Right lobe of liver (tissue), 6 donors: ENCODE results near the gene RIC8A. TPM values are rescaled to one million over a fixed set of nuclear protein-coding genes. Genes with fewer than 3 reads are reported as not detected.

Experiments
- ATAC-seq, 4 donors: fragments of 200-7000 bp; cut with Tn5 transposase; one replicate each; pipeline ENCODE4 v1.9.1; 2020; ENCODE audit warnings: mild to moderate bottlenecking in 4 of 4, moderate library complexity in 4 of 4
- DNase-seq, 3 donors: peaks; one replicate each; pipeline ENCODE4 v3.0.0-alpha.2; 2020
- H3K27ac ChIP-seq, 3 donors: fragments of 200-600 bp; one replicate each; pipeline ENCODE4 v1.8.0; 2022
- H3K27me3 ChIP-seq, 2 donors: fragments of 200-600 bp; one replicate each; pipeline ENCODE4 v1.8.0; 2022
- H3K36me3 ChIP-seq, 4 donors: fragments of 200-600 bp; sonication (generic) in 1 of 4; one replicate each; pipeline versions ENCODE4 v1.5.1 to v1.8.0; 2017 to 2022; ENCODE audit warnings: control low read depth in 1 of 4
- H3K4me1 ChIP-seq, 4 donors: fragments of 200-600 bp; sonication (generic) in 1 of 4; one replicate each; pipeline versions ENCODE4 v1.5.1 to v1.8.0; 2017 to 2022; ENCODE audit warnings: control low read depth in 1 of 4
- H3K4me3 ChIP-seq, 3 donors: fragments of 200-600 bp; one replicate each; pipeline ENCODE4 v1.8.0; 2022
- H3K9me3 ChIP-seq, 4 donors: fragments of 200-600 bp; sonication (generic) in 1 of 4; one replicate each; pipeline versions ENCODE4 v1.5.1 to v1.8.0; 2017 to 2022; ENCODE audit warnings: control low read depth in 1 of 4
- CTCF ChIP-seq, 4 donors: fragments of 200-600 bp in 3 of 4; fragments of 450-650 bp in 1 of 4; IDR thresholded peaks; one replicate each; pipeline versions ENCODE4 v1.5.1 to v1.8.0; 2016 to 2022; ENCODE audit warnings: antibody characterized with exemption in 4 of 4, mild to moderate bottlenecking in 2 of 4
- POLR2A ChIP-seq: fragments of 450-650 bp; IDR thresholded peaks from one replicate; pipeline ENCODE4 v1.6.1; 2017; ENCODE audit warnings: antibody characterized with exemption, mild to moderate bottlenecking
- WGBS: methylation state at CpG from one replicate; pipeline ENCODE4 v1.1.6; 2018; ENCODE audit warnings: low coverage, low lambda C conversion rate; ENCODE audit not compliant: insufficient coverage; ENCODE audit errors: missing lambda C conversion rate; 5-methylcytosine and 5-hydroxymethylcytosine counted together
- intact Hi-C, 2 donors: fragments of 100-400 bp; cut with DNase I; formaldehyde crosslinking; loops; one replicate each; pipeline versions ENCODE4 v1.11.2 to v1.14.1; 2022
- total RNA-seq, 6 experiments: library from RNA; depleted of rRNA in 2 of 6; stranded (reverse); fragments of >200 nt in 2 of 6; fragmentation: NEBNext Ultra II Directional in 3 of 6; extraction: Animal tissue kit (Norgen Biotek cat#: 25700) in 3 of 6; gene quantifications; one replicate each; pipeline versions ENCODE4 v1.1.0 to v1.2.4, GENCODE V29; 2016 to 2023
- donor health status: DM: no; HTN: yes; CAD: no.
- donor health status: DM: no; HTN: no; CAD: no.
- donor health status: DM: no; HTN: no; CAD: no.
- donor health status: DM: no; HTN: yes; CAD: no.
- donor health status: DM: no; HTN: yes; CAD: no.

The RIC8A gene
- total RNA-seq, 6 experiments from 2014 or later, result 29.7 to 54.0 (median 32.4) TPM

- DNase-seq, result peak in 1 of 3 donors; percentile 70
- H3K4me1 ChIP-seq, result peaks cover 0 to 25% (median 13%) of the 10 kb centered on the region in 4 donors
- TF ChIP-seq POLR2A (no peak), CTCF (IDR thresholded peaks at IDR 0.05) (no peak)
Observed at GRCh38 chr11:207863-208180, 314 bp downstream of the RIC8A start.

GRCh38 chr11:208181-208916, 841 bp downstream of the RIC8A start:
- TF ChIP-seq POLR2A (peak; percentile 90), CTCF (IDR thresholded peaks at IDR 0.05) (no peak)
- peak overlapping the region; percentile 90 to 99 (median 95) for H3K4me3 ChIP-seq
- no peaks in the 10 kb centered on the region for H3K9me3 ChIP-seq
- H3K27ac ChIP-seq, result peak overlapping the region; percentile 94 to 99 (median 98)
- ATAC-seq (peak; percentile 71 to 76 (median 72)), DNase-seq (peak; percentile 87 to 88 (median 87))
- H3K27me3 ChIP-seq, result no peaks in the 10 kb centered on the region
- WGBS, result under 1% methylated on average over 27 of the region's 57 CpGs
- peaks cover 0 to 54% (median 11%) of the 10 kb centered on the region in 4 donors for H3K36me3 ChIP-seq
- peaks cover 0 to 25% (median 13%) of the 10 kb centered on the region in 4 donors for H3K4me1 ChIP-seq
- intact Hi-C loops, result no loop called here

More at GRCh38 chr11:207863-208180, 314 bp downstream of the RIC8A start:
- H3K36me3 ChIP-seq, result peaks cover 0 to 49% (median 11%) of the 10 kb centered on the region in 4 donors
- no peaks in the 10 kb centered on the region for H3K9me3 ChIP-seq
- 0% methylated on average over 2 of the region's 27 CpGs for WGBS
- peak; percentile 11 to 16 (median 13) for ATAC-seq
- intact Hi-C loops, result no loop called here
- H3K4me3 ChIP-seq, result peak overlapping the region; percentile 90 to 99 (median 95)
- no peaks in the 10 kb centered on the region for H3K27me3 ChIP-seq
- peak overlapping the region; percentile 94 to 99 (median 98) for H3K27ac ChIP-seq

DNA sequence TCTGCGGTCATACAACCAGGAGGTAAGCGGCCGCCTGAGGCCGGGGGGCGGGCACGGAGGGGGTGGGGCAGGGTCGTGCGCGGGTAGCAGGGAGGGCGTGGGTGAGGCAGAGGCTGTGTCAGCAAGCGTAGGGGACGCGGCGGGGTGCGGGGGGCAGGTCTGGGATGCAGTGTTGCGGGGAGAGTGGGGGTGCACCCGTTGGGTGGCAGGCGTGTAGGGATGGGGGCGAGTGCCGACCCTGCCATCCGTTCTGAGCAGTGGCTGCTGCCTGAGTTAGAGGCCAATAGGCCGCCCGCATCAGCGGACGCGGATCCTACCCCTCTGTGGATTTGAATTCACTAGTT, 1.4 kb downstream of the RIC8A start:
- intact Hi-C loops, result no loop called here
- ATAC-seq (peak in 2 of 4 donors; percentile 2), DNase-seq (peak in 1 of 3 donors; percentile 61)
- Histone ChIP-seq H3K9me3 (no peaks in the 10 kb centered on the region), H3K27ac (peak overlapping the region; percentile 15 to 99 (median 98)), H3K4me1 (peaks cover 0 to 25% (median 13%) of the 10 kb centered on the region in 4 donors), H3K4me3 (peak overlapping the region; percentile 90 to 99 (median 95)), H3K27me3 (no peaks in the 10 kb centered on the region), H3K36me3 (peaks cover 0 to 60% (median 12%) of the 10 kb centered on the region in 4 donors)
- WGBS, result 0% methylated on average over 8 of the region's 26 CpGs
- TF ChIP-seq POLR2A (no peak), CTCF (IDR thresholded peaks at IDR 0.05) (no peak)

GRCh38 chr11:209275-210121, 2.0 kb downstream of the RIC8A start:
- Histone ChIP-seq H3K4me3 (peak overlapping the region; percentile 90 to 99 (median 95)), H3K4me1 (peaks cover 0 to 25% (median 13%) of the 10 kb centered on the region in 4 donors), H3K27ac (peak overlapping the region; percentile 15 to 99 (median 98)), H3K36me3 (peaks cover 0 to 62% (median 13%) of the 10 kb centered on the region in 4 donors), H3K27me3 (no peaks in the 10 kb centered on the region), H3K9me3 (no peaks in the 10 kb centered on the region)
- WGBS, result 43% methylated on average over 2 of the region's 29 CpGs
- intact Hi-C loops, result loop anchor here in 1 of 2 donors (5.0 kb wide), 1 partner anchor 148 kb away; no protein-coding TSS in a partner anchor
- ATAC-seq, result no peak
- DNase-seq, result peak in 1 of 3 donors; percentile 44
- TF ChIP-seq POLR2A, result no peak
- no peak for TF ChIP-seq CTCF (IDR thresholded peaks at IDR 0.05)
